Uterus (tissue), 4 donors: ENCODE measurements around the gene BRF1. TPM values are rescaled to one million over a fixed set of nuclear protein-coding genes. Genes with fewer than 3 reads are reported as not detected.
"Not testable (repeated sequence)": the region's sequence is repeated elsewhere in the genome, so short reads cannot be mapped to it uniquely, and the experiment has no call there.

Experiments used
- DNase-seq, 2 donors: peaks; one replicate each; pipeline ENCODE4 v3.0.0-alpha.2; 2019 to 2020
- H3K27ac ChIP-seq, 2 donors: fragments of 200-600 bp; sonication (generic); 1 replicate in 1 of 2; 2 replicates in 1 of 2; pipeline ENCODE4 v1.5.1; 2016 to 2018
- H3K27me3 ChIP-seq, 2 donors: fragments of 200-600 bp; sonication (generic); one replicate each; pipeline ENCODE4 v1.5.1; 2018 to 2019; ENCODE audit warnings: control low read depth in 1 of 2
- H3K36me3 ChIP-seq, 2 donors: fragments of 200-600 bp; sonication (generic); one replicate each; pipeline ENCODE4 v1.5.1; 2019; ENCODE audit warnings: control low read depth in 1 of 2
- H3K4me1 ChIP-seq, 2 donors: fragments of 200-600 bp; sonication (generic); one replicate each; pipeline ENCODE4 v1.5.1; 2018 to 2019; ENCODE audit warnings: control low read depth in 1 of 2
- H3K4me3 ChIP-seq, 2 donors: fragments of 200-600 bp; sonication (generic); 1 replicate in 1 of 2; 2 replicates in 1 of 2; pipeline ENCODE4 v1.5.1; 2018 to 2019; ENCODE audit warnings: mild to moderate bottlenecking in 1 of 2
- H3K9me3 ChIP-seq, 2 donors: fragments of 200-600 bp; sonication (generic); one replicate each; pipeline ENCODE4 v1.5.1; 2019; ENCODE audit warnings: control low read depth in 1 of 2
- CTCF ChIP-seq, 4 experiments: fragments of 200-600 bp in 2 of 4; fragments of 450-650 bp in 2 of 4; sonication (generic) in 2 of 4; IDR thresholded peaks; one replicate each; pipeline ENCODE4 v1.5.1; 2016 to 2019; ENCODE audit warnings: antibody characterized with exemption in 4 of 4, mild to moderate bottlenecking in 2 of 4, moderate library complexity in 1 of 4
- POLR2A ChIP-seq, 2 donors: fragments of 450-650 bp; IDR thresholded peaks; one replicate each; pipeline ENCODE4 v1.6.1; 2016; ENCODE audit warnings: antibody characterized with exemption in 2 of 2, mild to moderate bottlenecking in 1 of 2, moderate library complexity in 1 of 2
- intact Hi-C: fragments of 100-400 bp; cut with DNase I; formaldehyde crosslinking; loops from one replicate; pipeline ENCODE4 v1.15.1; 2023; ENCODE audit warnings: low total_unique reads
- total RNA-seq, 4 donors: library from RNA; depleted of rRNA in 3 of 4; stranded (reverse); fragments of >200 nt in 3 of 4; gene quantifications; one replicate each; pipeline versions ENCODE4 v1.1.0 to v1.2.4, GENCODE V29; 2014 to 2023
- donor health status: DM: yes; HTN: yes; CAD: no.

Gene BRF1
- total RNA-seq, 4 donors from 2014 or later, result 9.7 to 77.7 (median 61.3) TPM

DNA sequence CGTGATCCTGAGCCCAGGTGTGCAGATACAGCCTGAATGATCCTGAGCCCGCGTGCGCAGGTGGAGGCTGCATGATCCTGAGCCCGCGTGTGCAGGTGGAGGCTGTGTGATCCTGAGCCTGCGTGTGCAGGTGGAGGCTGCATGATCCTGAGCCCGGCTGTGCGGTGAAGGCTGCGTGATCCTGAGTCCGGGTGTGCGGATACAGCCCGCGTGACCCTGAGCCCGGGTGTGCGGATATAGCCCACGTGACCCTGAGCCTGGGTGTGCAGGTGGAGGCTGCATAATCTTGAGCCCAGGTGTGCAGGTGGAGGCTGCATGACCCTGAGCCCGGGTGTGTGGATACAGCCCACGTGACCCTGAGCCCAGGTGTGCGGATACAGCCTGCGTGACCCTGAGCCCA is 20.3 kb downstream of the BRF1 start:
- no peaks in the 10 kb centered on the region for H3K36me3 ChIP-seq
- no peaks in the 10 kb centered on the region for H3K4me1 ChIP-seq
- TF ChIP-seq CTCF (IDR thresholded peaks at IDR 0.05) (no peak), POLR2A (IDR thresholded peaks at IDR 0.05) (no peak)
- DNase-seq, result no peak
- no peaks in the 10 kb centered on the region for H3K27me3 ChIP-seq
- intact Hi-C loops, result no loop called here
- H3K4me3 ChIP-seq, result no peak overlapping the region
- no peaks in the 10 kb centered on the region for H3K9me3 ChIP-seq
- H3K27ac ChIP-seq, result no peak overlapping the region

DNA sequence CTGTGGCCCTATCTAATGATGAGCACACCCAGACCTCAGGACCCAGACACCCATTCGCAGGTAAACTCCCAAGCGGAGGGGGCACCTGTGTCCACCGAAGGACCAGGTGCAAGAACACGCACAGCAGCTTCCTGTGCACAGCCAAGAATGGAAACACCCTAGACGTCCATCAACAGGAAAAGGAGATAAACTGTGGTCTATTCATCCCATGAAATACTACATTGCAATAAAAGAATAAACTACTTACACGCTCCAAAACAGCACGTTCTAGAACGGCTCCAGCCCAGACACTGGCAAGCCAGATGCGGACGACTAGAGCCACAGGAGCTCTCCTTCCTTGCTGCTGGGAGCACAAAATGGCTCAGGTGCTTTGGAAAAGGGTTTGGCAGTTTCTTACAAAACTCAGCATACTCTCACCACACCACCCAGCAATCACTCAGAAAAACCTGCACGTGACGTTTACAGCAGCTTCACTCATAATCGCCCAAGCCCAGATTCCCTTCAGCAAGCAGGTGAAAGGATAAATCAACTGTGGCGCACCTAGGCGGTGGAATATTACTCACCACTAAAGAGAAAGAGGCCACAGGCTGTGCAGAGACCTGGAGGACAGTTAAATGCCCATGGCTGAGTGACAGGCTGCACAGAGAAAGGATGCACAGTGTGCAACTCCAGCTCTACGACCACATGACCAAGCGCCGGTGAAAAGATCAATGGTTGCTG is 21.0 kb downstream of the BRF1 start:
- no peaks in the 10 kb centered on the region for H3K27me3 ChIP-seq
- no peaks in the 10 kb centered on the region for H3K4me1 ChIP-seq
- no peak for DNase-seq
- no peak overlapping the region for H3K4me3 ChIP-seq
- no peak overlapping the region for H3K27ac ChIP-seq
- H3K9me3 ChIP-seq, result no peaks in the 10 kb centered on the region
- TF ChIP-seq CTCF (IDR thresholded peaks at IDR 0.05) (no peak), POLR2A (IDR thresholded peaks at IDR 0.05) (no peak)
- no peaks in the 10 kb centered on the region for H3K36me3 ChIP-seq
- intact Hi-C loops, result no loop called here

- DNase-seq, intact Hi-C loops, H3K36me3 ChIP-seq, H3K27me3 ChIP-seq, H3K4me3 ChIP-seq, H3K9me3 ChIP-seq, H3K27ac ChIP-seq, H3K4me1 ChIP-seq: not testable (repeated sequence)
These were observed 23.4 kb downstream of the BRF1 start for GRCh38 chr14:105277448-105277847.

GRCh38 chr14:105275267-105275946 is 25.4 kb downstream of the BRF1 start:
- H3K27me3 ChIP-seq, result no peaks in the 10 kb centered on the region
- no peak for DNase-seq
- no peak overlapping the region for H3K4me3 ChIP-seq
- H3K36me3 ChIP-seq, result no peaks in the 10 kb centered on the region
- intact Hi-C loops, result no loop called here
- no peaks in the 10 kb centered on the region for H3K9me3 ChIP-seq
- H3K27ac ChIP-seq, result no peak overlapping the region
- H3K4me1 ChIP-seq, result no peaks in the 10 kb centered on the region
- TF ChIP-seq POLR2A (IDR thresholded peaks at IDR 0.05), result no peak
- no peak for TF ChIP-seq CTCF (IDR thresholded peaks at IDR 0.05)

DNA sequence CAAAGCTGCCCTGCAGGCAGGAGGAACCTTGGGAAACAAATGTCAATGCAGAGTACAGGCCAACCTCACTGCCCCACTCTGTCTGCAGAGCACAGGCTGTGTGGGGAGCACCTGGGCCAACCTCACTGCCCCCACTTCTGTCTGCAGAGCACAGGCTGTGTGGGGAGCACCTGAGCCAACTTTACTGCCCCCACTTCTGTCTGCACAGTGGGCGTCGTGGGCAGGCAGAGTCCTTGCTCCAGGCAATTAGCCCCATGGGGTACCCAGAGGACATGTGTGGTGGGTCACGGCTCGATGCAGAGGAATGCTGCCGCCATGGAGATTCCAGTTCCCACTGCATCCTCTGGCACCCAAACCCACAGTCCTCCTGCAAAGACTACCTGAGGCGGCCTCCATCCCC is 26.2 kb downstream of the BRF1 start:
- intact Hi-C loops, result no loop called here
- Histone ChIP-seq H3K4me1 (no peaks in the 10 kb centered on the region), H3K4me3 (no peak overlapping the region), H3K27me3 (no peaks in the 10 kb centered on the region), H3K9me3 (no peaks in the 10 kb centered on the region), H3K27ac (no peak overlapping the region), H3K36me3 (no peaks in the 10 kb centered on the region)
- TF ChIP-seq POLR2A (IDR thresholded peaks at IDR 0.05), result no peak
- no peak for TF ChIP-seq CTCF (IDR thresholded peaks at IDR 0.05)
- DNase-seq, result no peak
